HG02970 (cell line): Measurements from ENCODE around the gene RAB24.

ENCODE experiments used
- ATAC-seq: cut with Tn5 transposase; IDR thresholded peaks from one replicate; pipeline ENCODE4 v1.9.1; 2021; ENCODE audit warnings: mild to moderate bottlenecking, moderate library complexity, moderate number of reproducible peaks; ENCODE audit not compliant: unreplicated experiment, low FRiP score

The RAB24 gene

GRCh38 chr5:177333420-177334154 is 30.1 kb upstream of the RAB24 start:
- no peak for ATAC-seq

GRCh38 chr5:177332896-177333260 is 29.4 kb upstream of the RAB24 start:
- no peak for ATAC-seq

- no peak for ATAC-seq
Observed at GRCh38 chr5:177332031-177332895, 28.7 kb upstream of the RAB24 start.

GRCh38 chr5:177330991-177331842 is 27.7 kb upstream of the RAB24 start:
- ATAC-seq = no peak

GRCh38 chr5:177329883-177330282 is 26.4 kb upstream of the RAB24 start:
- ATAC-seq = no peak

GRCh38 chr5:177328545-177329231 is 25.2 kb upstream of the RAB24 start:
- ATAC-seq = no peak

- ATAC-seq = no peak
Observed at GRCh38 chr5:177327539-177328522, 24.3 kb upstream of the RAB24 start.

- no peak for ATAC-seq
Observed at GRCh38 chr5:177325868-177326381, 22.4 kb upstream of the RAB24 start.

GRCh38 chr5:177320879-177321278 is 17.4 kb upstream of the RAB24 start:
- ATAC-seq = no peak

GRCh38 chr5:177319913-177320588 is 16.5 kb upstream of the RAB24 start:
- no peak for ATAC-seq

- ATAC-seq = no peak
Observed at GRCh38 chr5:177317959-177318377, 14.4 kb upstream of the RAB24 start.

- no peak for ATAC-seq
Observed at GRCh38 chr5:177316005-177316404, 12.5 kb upstream of the RAB24 start.

- ATAC-seq = no peak
Observed at GRCh38 chr5:177315411-177315810, 11.9 kb upstream of the RAB24 start.

GRCh38 chr5:177314376-177315342 is 11.1 kb upstream of the RAB24 start:
- no peak for ATAC-seq

- ATAC-seq = no peak
Observed at GRCh38 chr5:177313561-177314259, 10.2 kb upstream of the RAB24 start.

GRCh38 chr5:177312649-177313181 is 9.2 kb upstream of the RAB24 start:
- peak; percentile 11 for ATAC-seq
